Activated naive CD4-positive, alpha-beta T cell treated with Interleukin-2 at 50 U/mL for 16 hours (primary cell): ENCODE data around the gene PLA1A.

Source experiments
- DNase-seq: peaks from one replicate; pipeline ENCODE4 v3.0.0-alpha.2; 2020

Gene PLA1A

DNA sequence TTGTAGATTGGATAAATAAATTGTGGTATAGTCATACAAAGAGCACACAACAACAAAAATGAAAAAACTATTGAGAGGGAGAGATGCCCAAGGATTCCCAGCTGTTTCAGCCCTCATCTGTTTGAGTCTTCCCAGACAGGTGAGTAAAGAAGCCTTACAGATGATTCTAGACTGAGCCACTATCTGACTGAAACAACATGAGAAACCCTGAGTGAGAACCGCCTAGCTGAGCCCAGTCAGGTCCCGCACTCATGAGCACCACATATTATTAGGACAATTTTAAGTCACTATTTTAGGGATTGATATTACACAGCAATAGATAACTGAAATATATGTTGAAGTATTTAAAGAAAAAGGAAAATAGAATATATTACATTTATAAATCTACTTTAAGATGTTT is 43.7 kb downstream of the PLA1A start:
- no peak for DNase-seq

DNA sequence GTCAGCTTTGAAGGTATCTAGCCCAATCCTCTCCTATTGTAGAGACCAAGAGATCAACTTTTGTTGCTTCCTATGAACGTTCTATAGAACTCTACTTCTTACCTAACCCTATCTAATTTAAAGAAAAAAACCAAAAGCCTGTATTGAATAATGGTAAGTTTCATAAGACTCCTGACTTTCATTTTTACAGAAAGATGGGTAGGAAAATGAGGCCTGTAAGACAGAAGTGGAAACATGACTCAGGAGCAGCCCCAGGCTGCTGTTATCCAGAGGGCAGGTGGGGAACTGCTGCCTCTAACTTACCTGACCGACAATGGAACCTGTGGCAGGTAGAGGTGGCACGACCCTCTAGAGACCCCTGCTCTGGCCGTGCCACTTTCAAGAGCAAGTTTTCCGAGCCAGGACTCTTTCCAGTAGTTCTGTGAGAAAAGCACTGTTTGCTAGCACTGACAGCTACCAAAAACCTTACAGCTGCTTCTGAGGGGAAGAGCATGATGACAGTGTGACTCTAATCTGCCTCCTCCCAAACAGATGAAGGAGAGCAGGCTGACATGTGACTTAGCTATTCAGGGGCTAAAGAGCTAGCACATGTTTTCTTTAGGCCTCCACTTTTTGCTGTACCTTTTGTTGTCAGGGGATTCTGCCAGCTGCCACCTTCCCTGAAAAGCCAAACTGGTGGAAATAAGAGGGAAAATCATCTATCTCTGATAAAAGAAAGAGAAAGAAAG is 45.2 kb downstream of the PLA1A start:
- DNase-seq, result peak; percentile 17

DNA sequence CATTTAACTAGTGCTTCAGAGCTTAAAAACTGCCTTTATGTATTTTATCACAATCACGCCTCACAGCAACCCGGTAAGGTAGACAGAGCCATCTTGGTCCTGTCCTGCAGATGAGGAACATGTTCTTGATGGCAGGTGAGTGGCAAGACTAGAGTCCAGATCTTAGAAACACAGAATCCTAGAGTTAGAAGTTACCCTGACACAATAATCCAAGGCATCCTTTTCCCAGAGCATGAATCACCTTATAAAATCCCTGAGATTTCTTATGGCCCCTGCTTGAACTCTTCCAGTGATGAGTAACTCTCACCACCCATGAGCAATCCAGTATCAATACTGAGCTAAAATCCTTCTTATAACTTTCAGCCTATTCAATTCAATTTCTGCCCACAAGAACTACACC is 45.8 kb downstream of the PLA1A start:
- DNase-seq, result no peak

DNA sequence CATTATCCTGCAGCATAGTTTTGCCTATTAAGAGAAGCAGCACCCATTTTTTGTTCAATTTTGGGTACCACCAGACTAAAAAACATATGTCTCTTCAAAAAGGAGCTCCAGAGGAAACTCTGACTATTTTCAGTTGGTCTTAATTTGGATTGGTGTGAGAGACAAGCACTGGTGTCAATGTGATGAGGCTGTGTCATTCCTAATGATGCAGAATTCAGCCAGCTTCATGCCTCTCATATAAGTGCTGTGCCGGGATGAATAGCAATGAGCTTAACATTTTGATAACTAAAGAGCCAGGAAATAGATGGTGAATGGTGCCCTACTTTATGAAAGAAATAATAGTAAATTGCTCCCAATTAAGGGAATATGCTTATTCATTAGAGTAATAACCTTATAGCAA is 46.8 kb downstream of the PLA1A start:
- DNase-seq, result no peak

DNA sequence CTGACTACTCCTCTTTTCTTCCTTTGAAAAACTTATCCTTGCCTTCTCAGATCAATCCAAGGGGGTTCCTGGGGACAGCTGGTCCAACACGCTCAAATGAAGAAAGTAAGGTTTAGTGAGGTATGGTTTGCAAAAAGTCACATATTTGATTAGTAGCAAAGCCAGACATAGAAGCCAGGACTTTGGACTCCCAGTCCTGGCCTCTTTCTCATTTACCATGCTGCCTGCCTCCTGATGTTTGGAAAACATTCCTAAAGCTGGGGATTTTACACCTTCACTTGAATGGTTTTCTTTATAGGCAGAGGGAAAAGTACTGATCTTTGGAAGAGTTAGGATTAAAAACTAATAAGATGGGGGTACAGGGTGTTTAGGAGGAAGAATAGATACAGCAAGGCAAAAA is 48.1 kb downstream of the PLA1A start:
- DNase-seq, result no peak

DNA sequence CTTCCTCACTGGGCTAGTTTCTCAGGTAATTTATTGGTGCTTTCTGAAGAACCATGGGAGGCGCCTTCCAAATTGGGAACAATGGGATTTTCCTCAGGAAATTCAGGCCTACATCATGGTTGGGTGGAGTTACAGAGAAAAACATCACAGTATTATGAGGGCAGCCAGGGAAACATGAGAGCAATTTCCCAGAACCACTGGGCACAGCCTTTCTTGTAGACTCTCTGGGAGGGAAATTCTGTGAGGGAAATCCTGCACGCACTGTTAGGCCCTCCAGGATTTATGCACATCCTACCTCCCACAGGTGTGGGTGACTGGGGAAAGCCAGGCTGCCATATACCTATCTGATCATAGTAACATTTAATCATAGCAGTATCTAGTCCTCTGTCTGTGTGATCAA is 49.5 kb downstream of the PLA1A start:
- no peak for DNase-seq

DNA sequence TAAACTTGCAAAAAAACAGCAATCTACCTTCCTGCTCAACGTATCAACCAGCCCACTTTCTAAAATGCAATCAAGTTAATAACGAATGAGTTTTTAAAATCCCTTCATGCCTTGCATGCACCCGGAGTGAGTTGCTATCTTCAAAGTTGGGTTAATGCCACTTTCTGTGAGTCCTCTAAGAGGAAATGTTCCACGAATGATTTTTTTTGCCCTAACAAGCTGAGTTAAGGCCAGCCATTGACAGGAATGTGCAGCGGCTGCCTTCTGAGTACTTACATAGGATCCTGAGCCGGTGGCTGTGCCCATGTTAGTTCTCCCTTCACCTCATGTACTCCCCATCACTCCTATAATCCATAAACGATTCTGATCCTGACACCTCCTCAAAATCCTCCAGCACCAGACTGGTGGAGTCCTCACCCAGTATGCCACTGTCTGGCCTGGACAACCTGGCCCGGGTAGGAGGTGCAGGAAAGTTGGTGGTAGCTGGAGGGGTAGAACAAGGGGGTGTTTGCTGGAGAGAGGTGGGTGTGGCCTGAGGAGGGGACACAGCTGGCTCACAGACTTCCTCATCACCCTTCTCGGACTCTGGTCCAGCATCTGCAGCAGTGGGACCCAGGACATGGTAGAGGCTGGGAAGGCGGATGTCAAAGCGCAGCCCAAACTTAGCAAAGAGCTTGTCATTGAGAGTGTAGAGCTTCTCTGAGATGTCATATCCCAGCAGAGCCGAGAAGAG is 50.3 kb downstream of the PLA1A start:
- DNase-seq, result no peak

DNA sequence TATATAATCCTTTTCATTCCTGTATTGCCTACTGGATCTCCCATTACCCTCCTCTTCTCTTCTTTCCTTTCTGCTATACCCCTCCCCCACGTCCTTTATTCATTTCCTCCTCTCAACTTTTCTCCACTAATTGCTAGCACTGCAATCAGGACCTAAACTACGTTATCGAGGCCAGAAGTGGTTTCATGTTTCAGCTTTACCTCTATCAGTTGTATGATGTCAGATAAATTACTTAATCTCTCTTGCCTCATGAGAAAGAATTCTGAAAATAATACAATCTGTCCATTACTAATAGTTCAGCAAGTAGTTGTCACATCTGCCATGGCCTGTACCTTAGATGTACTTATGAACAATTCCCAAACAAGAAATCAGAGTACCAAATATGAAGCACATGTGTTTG is 52.1 kb downstream of the PLA1A start:
- DNase-seq, result no peak

DNA sequence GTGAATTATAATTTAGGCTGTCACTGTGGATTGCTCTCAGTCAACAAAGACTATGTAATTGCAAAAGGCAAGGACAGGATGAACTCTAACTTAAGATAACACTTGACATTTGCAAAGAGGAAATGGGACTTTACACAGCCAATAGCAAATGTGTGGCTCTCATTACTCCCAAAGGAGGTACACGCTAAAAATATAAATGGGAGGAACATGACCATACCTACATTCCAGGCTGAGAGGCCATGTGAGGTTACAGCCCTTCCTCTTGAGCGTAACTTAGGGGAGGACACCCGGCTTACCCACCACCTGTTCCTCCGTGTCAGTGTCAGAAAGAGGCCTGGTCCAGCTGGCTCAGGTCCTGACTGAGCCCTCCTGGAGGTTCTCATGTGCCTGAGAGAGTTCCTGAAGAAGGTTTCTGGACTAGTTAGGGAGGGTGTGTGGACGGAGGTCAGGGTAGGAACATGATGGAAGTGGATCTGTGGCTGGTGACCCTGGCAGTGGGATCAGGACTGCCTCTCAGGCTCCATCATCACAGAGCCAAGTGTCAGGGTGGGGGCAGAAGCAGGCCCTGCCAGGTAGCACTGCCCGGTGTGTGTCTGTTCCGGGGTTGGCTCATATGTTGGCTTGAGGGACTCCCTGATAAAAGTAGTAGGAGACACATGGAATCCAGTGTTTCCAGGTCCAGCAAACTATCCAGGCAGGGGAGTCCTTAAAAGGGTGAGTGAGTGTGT is 54.8 kb downstream of the PLA1A start:
- no peak for DNase-seq

DNA sequence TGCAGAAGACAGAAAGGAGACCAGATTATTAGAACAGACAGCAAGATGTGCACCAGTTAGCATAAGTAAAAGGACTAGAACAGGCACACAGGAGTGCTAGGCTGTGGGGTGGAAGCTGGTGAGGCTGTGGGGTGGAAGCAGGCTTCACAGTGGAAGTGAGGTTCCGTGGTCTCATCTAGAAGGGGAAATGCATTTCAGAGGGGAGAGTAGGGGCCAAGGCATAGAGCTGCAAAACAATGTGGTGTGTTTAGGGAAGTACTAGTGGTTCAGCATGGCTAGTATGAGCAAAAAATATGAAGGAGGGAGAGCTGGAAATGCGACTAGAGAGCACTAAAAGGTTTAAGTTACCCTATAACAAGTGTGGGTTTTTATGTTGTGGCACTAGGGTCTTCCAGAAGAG is 56.2 kb downstream of the PLA1A start:
- DNase-seq, result no peak

DNA sequence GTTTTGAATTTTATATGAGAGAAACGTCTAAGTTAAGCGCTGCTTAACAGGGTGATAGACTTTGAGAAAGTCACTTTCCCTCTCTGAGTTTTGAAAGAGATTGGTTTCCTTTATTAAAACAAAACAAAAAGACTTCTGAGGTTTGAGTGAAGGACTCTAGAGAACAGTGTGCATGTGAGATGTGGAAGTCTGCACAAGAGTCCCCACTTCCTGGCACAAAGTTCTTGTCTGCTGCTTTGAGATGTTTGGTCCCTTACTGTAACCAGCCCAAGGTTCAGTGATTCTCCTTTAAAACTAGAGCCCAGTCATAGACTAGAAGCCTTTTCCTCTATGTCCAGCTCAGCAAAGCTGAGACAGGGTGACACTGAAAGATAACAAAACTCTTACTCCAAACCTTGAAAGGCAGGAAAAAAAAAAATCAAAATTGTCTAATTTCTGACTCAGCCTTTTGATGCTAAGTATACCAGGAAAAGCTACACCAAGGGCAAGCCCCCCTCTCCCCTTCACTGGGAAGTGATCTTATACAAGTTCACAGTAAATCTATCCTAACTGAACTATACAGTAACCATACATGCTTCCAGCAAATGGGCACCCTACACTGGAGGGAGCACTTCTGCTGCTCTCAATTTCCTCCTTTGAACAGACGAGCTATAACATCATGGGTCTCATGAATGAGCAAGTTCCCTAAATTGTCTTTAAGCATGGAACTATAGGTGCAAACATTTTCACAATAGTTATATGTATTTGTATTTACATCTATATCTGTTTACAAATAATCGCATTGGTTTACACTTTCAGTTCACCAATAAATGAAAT is 60.4 kb downstream of the PLA1A start:
- no peak for DNase-seq

DNA sequence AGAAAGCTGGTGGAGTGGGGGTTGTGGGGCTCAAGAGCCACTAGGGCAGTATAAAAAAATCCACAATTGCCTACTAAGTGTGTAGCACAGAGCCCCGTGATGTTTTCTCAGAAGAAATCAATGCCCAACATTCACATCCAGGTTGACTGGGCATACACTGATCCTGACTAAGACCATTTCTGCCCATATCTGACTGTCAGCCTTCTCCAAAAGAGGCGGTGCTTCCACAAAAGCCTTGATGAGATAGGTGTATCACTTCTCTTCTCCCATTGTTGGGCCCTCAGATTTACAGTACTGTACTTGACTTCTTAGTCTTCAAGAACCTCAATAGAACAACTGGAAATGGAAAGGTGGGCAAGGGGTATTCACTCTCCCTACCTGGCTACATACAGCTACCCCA is 61.3 kb downstream of the PLA1A start:
- DNase-seq, result no peak

DNA sequence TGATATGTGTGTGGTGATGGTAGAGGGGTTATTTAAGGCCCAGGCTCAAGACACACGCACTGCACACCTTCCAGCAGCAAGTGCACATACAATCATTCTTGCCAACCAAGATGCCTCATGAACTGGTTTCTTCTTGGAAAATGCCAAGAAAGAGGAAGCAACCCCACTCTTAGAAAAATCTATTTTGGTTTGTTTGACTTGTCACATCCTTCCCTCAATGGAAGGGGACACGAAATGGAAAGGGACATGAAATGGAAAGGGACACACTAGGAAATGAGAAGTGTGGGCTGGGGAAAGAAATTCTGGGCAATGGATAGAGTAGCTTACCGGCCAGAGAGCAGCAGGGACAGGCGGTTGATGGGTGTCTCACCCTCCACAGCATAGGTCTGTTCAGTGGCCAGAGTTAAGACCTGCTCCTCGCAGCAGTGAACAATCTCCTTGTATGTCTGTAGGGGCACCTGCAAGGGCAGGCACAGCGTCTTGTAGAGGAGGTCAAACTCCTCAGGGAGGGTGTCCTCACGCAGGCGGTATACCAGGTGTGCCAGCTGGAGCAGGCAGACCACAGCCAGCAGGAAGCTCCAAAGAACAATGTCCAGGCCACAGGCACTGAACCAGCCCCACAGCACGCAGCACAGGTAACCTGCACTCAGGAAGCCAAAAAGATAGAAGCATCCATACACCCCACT is 62.1 kb downstream of the PLA1A start:
- no peak for DNase-seq

DNA sequence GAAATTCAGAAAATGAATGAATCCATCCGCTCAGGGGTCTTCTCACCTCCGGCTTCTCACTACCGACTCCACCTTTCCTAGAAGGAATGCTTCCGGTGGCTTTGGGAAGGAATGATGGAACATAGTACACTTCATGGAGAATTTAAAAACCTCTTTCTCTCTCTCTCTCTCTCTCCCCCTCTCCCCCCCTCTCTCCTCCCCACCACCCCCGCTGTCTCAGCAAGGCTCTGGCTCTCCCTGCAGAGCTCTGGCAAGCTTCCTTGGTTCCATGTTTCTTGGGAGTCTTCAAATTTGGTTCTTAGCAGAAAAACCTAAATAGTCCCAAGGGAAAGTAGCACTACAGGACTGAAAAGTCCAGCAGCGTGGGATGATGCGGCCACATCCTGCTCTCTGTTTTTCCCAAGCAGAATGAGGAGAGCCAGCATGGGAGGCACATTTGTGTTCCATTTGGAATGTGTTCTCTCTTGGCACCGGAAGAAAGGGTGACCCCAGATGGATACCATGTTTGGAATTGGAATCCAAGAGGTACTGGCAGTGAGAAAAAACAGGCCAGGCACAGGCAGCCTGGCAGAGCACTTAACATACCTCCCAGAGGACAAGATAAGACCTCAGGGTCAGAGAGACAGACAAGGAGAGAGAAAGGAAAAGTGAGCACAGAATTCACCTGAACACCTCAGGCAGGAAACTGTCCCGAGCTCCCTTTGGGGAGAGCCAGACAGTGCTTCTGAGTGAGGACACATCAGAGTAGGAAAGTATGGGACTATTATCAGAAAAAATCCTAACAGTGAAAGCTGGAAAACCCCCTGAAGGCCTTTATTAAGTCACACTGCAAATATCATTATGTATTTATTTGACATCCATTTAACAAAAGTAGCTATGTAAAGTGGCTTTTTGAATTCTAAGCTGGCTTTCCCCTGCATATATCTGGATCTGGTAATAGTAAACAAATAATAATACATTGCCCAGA is 63.1 kb downstream of the PLA1A start, which contains the start of gene POPDC2:
Gene POPDC2 (minus strand): TSS at position 116 of the 967 bp plus-strand sequence. CDS start 166 bp downstream, outside the sequence.
- no peak for DNase-seq

DNA sequence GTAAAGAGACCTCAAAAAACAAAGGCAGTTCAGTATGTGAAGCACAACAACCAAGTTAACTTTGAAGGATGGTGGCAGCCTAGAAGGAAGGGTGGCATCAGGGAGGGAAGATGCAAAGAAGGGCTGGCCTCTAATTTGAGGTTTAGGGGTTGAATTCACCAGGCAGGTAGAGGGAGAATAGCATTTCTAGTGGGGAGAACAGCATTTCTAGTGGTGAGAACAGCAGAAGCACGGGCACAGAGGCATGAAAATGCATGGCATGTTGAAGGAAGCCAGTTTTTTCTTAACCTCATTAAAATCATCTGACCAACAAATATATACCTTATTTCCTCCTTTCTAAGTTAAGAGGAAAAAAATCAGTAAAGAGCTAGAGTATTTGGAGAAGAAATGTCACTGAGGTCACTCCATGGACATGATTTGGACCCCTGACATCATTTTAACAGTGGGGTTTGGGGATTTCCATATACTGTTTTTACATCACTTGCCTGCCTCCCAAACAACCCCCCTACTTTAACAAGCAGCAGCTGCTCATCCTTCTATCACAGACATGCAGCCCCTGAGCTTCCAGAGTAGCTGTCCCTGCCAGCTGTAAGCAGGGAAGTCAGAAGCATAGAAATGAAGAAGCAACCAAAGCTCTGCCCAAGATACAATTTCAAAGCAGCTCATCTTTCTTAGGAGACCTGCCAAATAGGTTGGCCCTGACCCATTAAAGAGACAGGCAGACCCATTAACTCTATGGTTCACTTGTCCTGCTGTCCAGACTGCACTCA is 65.1 kb downstream of the PLA1A start:
- DNase-seq, result no peak

DNA sequence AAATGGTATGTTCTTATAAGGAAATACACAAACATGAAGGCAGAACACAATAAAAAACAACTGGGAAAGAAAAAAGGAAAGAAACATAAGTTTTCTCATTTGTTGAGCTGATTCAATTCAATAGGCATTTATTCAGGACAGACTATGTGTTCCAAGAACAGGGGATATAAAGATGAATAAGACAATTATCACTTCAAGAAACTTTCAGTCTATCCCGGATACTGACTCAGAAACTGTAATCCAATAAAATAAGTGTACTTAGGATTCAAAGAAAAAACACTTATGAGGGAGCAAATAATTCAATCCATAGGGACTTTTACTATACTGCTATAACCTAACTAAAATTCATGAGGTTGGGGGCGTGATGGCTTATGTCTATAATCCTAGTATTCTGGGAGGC is 66.2 kb downstream of the PLA1A start:
- no peak for DNase-seq

DNA sequence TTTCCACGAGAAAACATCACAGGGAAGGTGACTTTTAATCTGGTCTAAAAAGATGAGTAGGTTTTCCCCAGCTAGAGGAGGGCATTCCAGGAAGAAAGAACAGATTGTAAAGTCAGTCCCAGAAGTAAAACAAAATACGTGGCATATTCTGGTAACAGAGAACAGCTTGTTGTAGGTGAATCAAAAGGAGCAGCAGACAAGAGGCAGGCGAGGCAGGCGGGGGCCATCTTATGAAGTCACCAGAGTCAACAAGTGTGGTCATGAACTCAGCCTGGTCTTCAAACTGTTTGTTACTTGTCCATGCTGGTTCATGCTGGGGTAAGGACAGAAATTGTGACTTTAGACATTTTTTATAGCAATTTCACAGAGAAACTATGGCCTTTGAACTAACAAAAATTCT is 66.7 kb downstream of the PLA1A start:
- DNase-seq, result no peak

DNA sequence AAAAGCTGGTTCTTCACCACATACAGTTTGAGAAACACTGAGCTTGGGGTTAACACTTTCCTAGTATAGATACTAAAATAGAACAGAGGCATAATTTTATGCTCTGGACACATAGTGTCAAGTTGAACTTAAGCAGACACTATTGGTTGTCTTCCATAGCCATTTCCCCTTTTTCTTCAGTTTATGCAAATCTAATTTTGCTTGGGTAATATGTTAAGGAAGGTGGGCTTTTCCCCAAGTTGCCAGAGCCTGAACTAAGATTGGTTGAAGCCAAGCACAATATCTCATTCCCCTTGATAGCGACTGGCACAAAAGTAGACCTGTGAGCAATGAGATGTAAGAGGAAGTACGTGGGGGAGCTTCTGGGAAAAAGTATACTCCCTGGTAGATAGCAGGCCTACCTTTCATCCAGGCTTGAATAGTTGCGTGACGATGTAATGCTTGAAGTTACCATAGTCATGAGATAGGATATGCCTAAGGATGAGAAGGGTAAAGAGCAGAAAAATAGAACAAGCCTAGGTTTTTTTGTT is 67.2 kb downstream of the PLA1A start:
- no peak for DNase-seq

DNA sequence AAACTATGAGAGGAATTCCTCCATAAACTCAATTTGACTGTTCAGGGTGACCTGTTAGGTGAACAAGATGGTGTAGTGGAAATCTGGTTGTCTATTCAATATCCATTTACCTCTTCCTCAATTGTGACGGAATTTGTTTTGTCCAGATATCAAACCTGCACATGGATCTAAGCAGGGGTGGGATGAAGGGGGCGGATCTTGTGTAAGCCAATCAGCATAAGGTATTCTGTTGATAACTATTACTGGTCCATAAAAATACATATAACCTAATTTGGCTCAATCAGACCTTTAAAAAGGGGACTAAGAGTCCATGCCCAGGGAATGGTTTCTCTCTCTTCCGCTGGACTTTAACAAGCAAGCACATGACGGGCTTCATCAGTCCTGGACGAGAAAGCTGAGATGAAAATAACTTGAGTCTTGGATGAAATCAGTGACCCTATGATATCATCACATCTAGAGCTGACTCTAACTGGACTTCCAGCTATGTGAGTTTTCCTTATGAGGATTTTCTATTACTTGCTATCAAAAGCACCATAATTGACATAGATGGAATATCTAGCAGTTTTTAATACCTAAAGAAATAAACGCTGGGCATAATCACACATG is 68.4 kb downstream of the PLA1A start:
- no peak for DNase-seq
